Neural progenitor cell (in vitro differentiated cells): ENCODE data around the gene ZCCHC7. TPM values are rescaled to one million over a fixed set of nuclear protein-coding genes. Genes with fewer than 3 reads are reported as not detected.

Source experiments
- DNase-seq: peaks from one replicate; pipeline ENCODE4 v3.0.0-alpha.2; 2016; ENCODE audit warnings: low spot score
- H2AFZ ChIP-seq: fragments of 200-600 bp; sonication (generic); replicated peaks from 2 replicates; pipeline ENCODE4 v1.6.1; 2016; ENCODE audit warnings: antibody characterized with exemption
- H3F3A ChIP-seq: fragments of 200-600 bp; sonication (generic); 2 replicates; pipeline ENCODE4 v1.6.1; 2016; ENCODE audit warnings: antibody characterized with exemption, low read depth
- H3K27ac ChIP-seq: fragments of 200-600 bp; sonication (generic); 2 replicates; pipeline ENCODE4 v1.5.1; 2016; ENCODE audit warnings: mild to moderate bottlenecking
- H3K27me3 ChIP-seq: fragments of 200-600 bp; sonication (generic); 2 replicates; pipeline ENCODE4 v1.6.1; 2016; ENCODE audit warnings: mild to moderate bottlenecking, moderate library complexity
- H3K36me3 ChIP-seq: fragments of 200-600 bp; sonication (generic); 2 replicates; pipeline ENCODE4 v1.5.1; 2016
- H3K4me1 ChIP-seq: fragments of 200-600 bp; sonication (generic); 2 replicates; pipeline ENCODE4 v1.6.1; 2016; ENCODE audit warnings: mixed run types
- H3K4me2 ChIP-seq: fragments of 200-600 bp; sonication (generic); 2 replicates; pipeline ENCODE4 v1.6.1; 2016
- H3K4me3 ChIP-seq: fragments of 200-600 bp; sonication (generic); 2 replicates; pipeline ENCODE4 v1.5.1; 2016
- H3K79me2 ChIP-seq: fragments of 200-600 bp; sonication (generic); 2 replicates; pipeline ENCODE4 v1.6.1; 2016; ENCODE audit warnings: low read depth
- H3K9ac ChIP-seq: fragments of 200-600 bp; sonication (generic); 2 replicates; pipeline ENCODE4 v1.6.1; 2016
- H3K9me3 ChIP-seq: fragments of 200-600 bp; sonication (generic); 2 replicates; pipeline ENCODE4 v1.5.1; 2016; ENCODE audit warnings: low read depth
- H4K20me1 ChIP-seq: fragments of 200-600 bp; sonication (generic); 2 replicates; pipeline ENCODE4 v1.6.1; 2016; ENCODE audit warnings: low read depth
- H3K27ac Mint-ChIP-seq: 3 replicates; pipeline ENCODE4 v1.8.0; 2021; ENCODE audit warnings: mixed read lengths
- H3K27me3 Mint-ChIP-seq: 2 replicates; pipeline ENCODE4 v1.8.0; 2022; ENCODE audit warnings: low read depth, mild to moderate bottlenecking, inconsistent platforms, moderate library complexity, mixed read lengths; ENCODE audit not compliant: insufficient read depth
- H3K36me3 Mint-ChIP-seq: 3 replicates; pipeline ENCODE4 v1.8.0; 2021; ENCODE audit warnings: mixed read lengths
- H3K4me1 Mint-ChIP-seq: 3 replicates; pipeline ENCODE4 v1.8.0; 2021; ENCODE audit warnings: mixed read lengths
- H3K4me3 Mint-ChIP-seq: 3 replicates; pipeline ENCODE4 v1.8.0; 2021; ENCODE audit warnings: mild to moderate bottlenecking, moderate library complexity, mixed read lengths
- H3K9me3 Mint-ChIP-seq: 3 replicates; pipeline ENCODE4 v1.8.0; 2020; ENCODE audit warnings: mixed read lengths
- CTCF ChIP-seq: fragments of 200-600 bp; sonication (generic); IDR thresholded peaks from 2 replicates; pipeline ENCODE4 v1.5.1; 2017; ENCODE audit warnings: antibody characterized with exemption, mild to moderate bottlenecking
- EZH2 ChIP-seq: fragments of 200-600 bp; sonication (generic); IDR thresholded peaks from 2 replicates; pipeline ENCODE4 v1.6.1; 2017; ENCODE audit warnings: antibody characterized with exemption, mild to moderate bottlenecking, moderate library complexity
- EZH2phosphoT487 ChIP-seq: fragments of 200-600 bp; sonication (generic); IDR thresholded peaks from 2 replicates; pipeline ENCODE4 v1.6.1; 2017; ENCODE audit warnings: antibody characterized with exemption
- total RNA-seq: library from RNA; depleted of rRNA; stranded (reverse); fragments of >200 nt; gene quantifications from 2 replicates; pipeline ENCODE4 v1.2.3, GENCODE V29; 2015; ENCODE audit warnings: low replicate concordance

Gene ZCCHC7
- total RNA-seq, 1 donor from 2014 or later = 27.6 TPM

GRCh38 chr9:37100741-37101140, 19.6 kb upstream of the ZCCHC7 start:
- Mint-ChIP-seq H3K36me3 (no peaks in the 10 kb centered on the region), H3K4me3 (no peak overlapping the region), H3K4me1 (peaks cover 11% of the 10 kb centered on the region), H3K27me3 (peaks cover 3% of the 10 kb centered on the region), H3K27ac (no peak overlapping the region), H3K9me3 (no peaks in the 10 kb centered on the region)
- Histone ChIP-seq H4K20me1 (no peaks in the 10 kb centered on the region), H3K4me3 (no peak overlapping the region), H2AFZ (no peak overlapping the region), H3K4me2 (no peak overlapping the region), H3K9me3 (no peaks in the 10 kb centered on the region), H3K27me3 (no peaks in the 10 kb centered on the region), H3K4me1 (no peaks in the 10 kb centered on the region), H3K27ac (no peak overlapping the region), H3K9ac (no peak overlapping the region), H3F3A (no peaks in the 10 kb centered on the region), H3K79me2 (no peaks in the 10 kb centered on the region), H3K36me3 (no peaks in the 10 kb centered on the region)
- no peak for DNase-seq
- TF ChIP-seq EZH2 (no peak), EZH2phosphoT487 (no peak), CTCF (no peak)

- Histone ChIP-seq H3K27me3 (no peaks in the 10 kb centered on the region), H3K9me3 (no peaks in the 10 kb centered on the region), H3F3A (no peaks in the 10 kb centered on the region), H2AFZ (no peak overlapping the region), H3K27ac (no peak overlapping the region), H3K36me3 (no peaks in the 10 kb centered on the region), H3K79me2 (no peaks in the 10 kb centered on the region), H3K4me2 (no peak overlapping the region), H3K9ac (no peak overlapping the region), H4K20me1 (no peaks in the 10 kb centered on the region), H3K4me3 (no peak overlapping the region), H3K4me1 (no peaks in the 10 kb centered on the region)
- no peak for DNase-seq
- peaks cover 3% of the 10 kb centered on the region for H3K27me3 Mint-ChIP-seq
- TF ChIP-seq EZH2 = no peak
- no peak for TF ChIP-seq EZH2phosphoT487
- no peak for TF ChIP-seq CTCF
- H3K4me3 Mint-ChIP-seq = no peak overlapping the region
- peaks cover 11% of the 10 kb centered on the region for H3K4me1 Mint-ChIP-seq
- no peak overlapping the region for H3K27ac Mint-ChIP-seq
- H3K9me3 Mint-ChIP-seq = no peaks in the 10 kb centered on the region
- no peaks in the 10 kb centered on the region for H3K36me3 Mint-ChIP-seq
Observed at GRCh38 chr9:37102486-37102885, 17.9 kb upstream of the ZCCHC7 start.

GRCh38 chr9:37104183-37104889, 16.0 kb upstream of the ZCCHC7 start:
- H3K36me3 ChIP-seq = no peaks in the 10 kb centered on the region
- Mint-ChIP-seq H3K4me3 (no peak overlapping the region), H3K36me3 (peaks cover 2% of the 10 kb centered on the region), H3K27me3 (peaks cover 3% of the 10 kb centered on the region), H3K4me1 (peaks cover 11% of the 10 kb centered on the region), H3K27ac (no peak overlapping the region), H3K9me3 (peaks cover 9% of the 10 kb centered on the region)
- H3K4me1 ChIP-seq = no peaks in the 10 kb centered on the region
- no peaks in the 10 kb centered on the region for H3F3A ChIP-seq
- H3K9ac ChIP-seq = no peak overlapping the region
- no peak for DNase-seq
- no peaks in the 10 kb centered on the region for H4K20me1 ChIP-seq
- H3K79me2 ChIP-seq = no peaks in the 10 kb centered on the region
- H3K27me3 ChIP-seq = no peaks in the 10 kb centered on the region
- no peak for TF ChIP-seq EZH2phosphoT487
- TF ChIP-seq CTCF = no peak
- TF ChIP-seq EZH2 = no peak
- H3K4me3 ChIP-seq = no peak overlapping the region
- H3K9me3 ChIP-seq = peaks cover 6% of the 10 kb centered on the region
- no peak overlapping the region for H3K27ac ChIP-seq
- H3K4me2 ChIP-seq = no peak overlapping the region
- no peak overlapping the region for H2AFZ ChIP-seq
